A673 (cell line): ENCODE measurements around the gene ZACN.

Source experiments
- EZH2 ChIP-seq: fragments of 200-600 bp; sonication (generic); IDR thresholded peaks from 2 replicates; pipeline ENCODE4 v1.6.1; 2017; ENCODE audit warnings: borderline replicate concordance, low read depth, mild to moderate bottlenecking, mixed read lengths, antibody characterized with exemption, low read length; ENCODE audit not compliant: poor library complexity, severe bottlenecking
- TF ChIP-seq, protein P1 (sequence below): fragments of 300-800, 200-600 bp; sonication (generic); conservative IDR thresholded peaks from 2 replicates; pipeline ENCODE4 v1.5.1; 2017; ENCODE audit warnings: low read depth, mild to moderate bottlenecking, antibody characterized with exemption, low read length, moderate library complexity, mixed read lengths

DNA sequence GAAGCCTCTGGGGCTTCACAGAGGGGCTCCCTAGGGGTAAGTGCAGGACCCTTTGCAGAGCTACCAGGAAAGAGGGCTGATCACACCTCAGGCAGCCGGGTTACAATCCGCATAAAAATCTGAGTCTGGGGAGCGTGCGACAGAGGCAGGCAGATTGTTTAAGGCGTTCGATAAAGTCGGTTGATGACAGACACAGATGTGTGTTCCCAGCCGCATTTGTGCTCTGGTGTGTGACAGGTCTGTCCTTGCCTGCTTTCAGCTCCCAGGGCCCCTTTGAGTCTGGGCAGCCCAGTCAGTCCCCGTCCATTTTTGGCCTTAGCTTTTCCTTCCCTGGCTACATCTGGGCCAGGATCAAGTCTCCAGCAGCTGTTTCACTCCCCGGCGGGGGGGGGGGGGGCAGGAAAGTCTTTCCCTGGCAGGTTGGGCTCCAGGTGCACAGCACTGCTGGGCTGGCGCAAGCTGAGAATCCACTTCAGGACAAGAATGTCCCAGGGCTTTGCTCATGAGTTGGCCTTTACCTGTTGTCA, 1.3 kb upstream of the ZACN start:
- TF ChIP-seq EZH2, result no peak
- TF ChIP-seq, protein P1, sequence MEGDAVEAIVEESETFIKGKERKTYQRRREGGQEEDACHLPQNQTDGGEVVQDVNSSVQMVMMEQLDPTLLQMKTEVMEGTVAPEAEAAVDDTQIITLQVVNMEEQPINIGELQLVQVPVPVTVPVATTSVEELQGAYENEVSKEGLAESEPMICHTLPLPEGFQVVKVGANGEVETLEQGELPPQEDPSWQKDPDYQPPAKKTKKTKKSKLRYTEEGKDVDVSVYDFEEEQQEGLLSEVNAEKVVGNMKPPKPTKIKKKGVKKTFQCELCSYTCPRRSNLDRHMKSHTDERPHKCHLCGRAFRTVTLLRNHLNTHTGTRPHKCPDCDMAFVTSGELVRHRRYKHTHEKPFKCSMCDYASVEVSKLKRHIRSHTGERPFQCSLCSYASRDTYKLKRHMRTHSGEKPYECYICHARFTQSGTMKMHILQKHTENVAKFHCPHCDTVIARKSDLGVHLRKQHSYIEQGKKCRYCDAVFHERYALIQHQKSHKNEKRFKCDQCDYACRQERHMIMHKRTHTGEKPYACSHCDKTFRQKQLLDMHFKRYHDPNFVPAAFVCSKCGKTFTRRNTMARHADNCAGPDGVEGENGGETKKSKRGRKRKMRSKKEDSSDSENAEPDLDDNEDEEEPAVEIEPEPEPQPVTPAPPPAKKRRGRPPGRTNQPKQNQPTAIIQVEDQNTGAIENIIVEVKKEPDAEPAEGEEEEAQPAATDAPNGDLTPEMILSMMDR, result no peak
